Measurements from ENCODE around the gene ADAMTS16. TPM values are rescaled to one million over a fixed set of nuclear protein-coding genes. Genes with fewer than 3 reads are reported as not detected.

The ADAMTS16 gene
- total and polyA plus RNA-seq, 2 experiments from 2014 or later = 2.8 to 15.4 TPM

- no peak overlapping the region for H3K27ac Mint-ChIP-seq
- peaks cover 15% of the 10 kb centered on the region for H3K9me3 Mint-ChIP-seq
Measured at GRCh38 chr5:5139336-5139776, 774 bp upstream of the ADAMTS16 start.

More at GRCh38 chr5:5139336-5139776, 774 bp upstream of the ADAMTS16 start:
- Histone ChIP-seq H3K9me2 (ENCODE audit: insufficient read depth) (no peaks in the 10 kb centered on the region), H3K27me3 (ENCODE audit: insufficient read depth) (peaks cover 12% of the 10 kb centered on the region), H3F3A (replicated peaks; ENCODE audit: low read depth) (no peaks in the 10 kb centered on the region), H3K36me3 (ENCODE audit: insufficient read depth) (0 out of 2 replicates have a peak, but pooled peaks cover 5% of the 10 kb centered on the region), H3K4me1 (ENCODE audit: insufficient read depth) (peaks cover 9% of the 10 kb centered on the region; the same call in 1 of the 2 replicates), H2AFZ (no peak overlapping the region), H3K79me2 (replicated peaks; ENCODE audit: insufficient read depth) (peaks cover 28% of the 10 kb centered on the region), H3K4me2 (peak overlapping the region; percentile 84), H4K20me1 (replicated peaks; ENCODE audit: insufficient read depth) (no peaks in the 10 kb centered on the region), H3K4me3 (peak overlapping the region; percentile 67), H3K27ac (ENCODE audit: low read depth) (no peak overlapping the region)
- ATAC-seq = peak; percentile 9; the same call in 2 of the 3 replicates
- DNase-seq (ENCODE audit: low spot score) = no peak
- Mint-ChIP-seq H3K4me1 (peaks cover 29% of the 10 kb centered on the region), H3K36me3 (ENCODE audit: low read depth) (peaks cover 40% of the 10 kb centered on the region), H3K4me3 (peak overlapping the region; percentile 71), H3K27me3 (ENCODE audit: insufficient read depth, low read depth, poor library complexity) (peaks cover 12% of the 10 kb centered on the region)
- TF ChIP-seq JUNB (IDR thresholded peaks at IDR 0.05; ENCODE audit: unreplicated experiment) (no peak), STAT1 (IDR thresholded peaks at IDR 0.05; ENCODE audit: unreplicated experiment) (no peak), NANOG (IDR thresholded peaks at IDR 0.05; ENCODE audit: borderline replicate concordance) (no peak), CREB1 (CRISPR knock-in tag; IDR thresholded peaks at IDR 0.05; ENCODE audit: low read depth) (no peak), ZNF331 (CRISPR knock-in tag; IDR thresholded peaks at IDR 0.05; ENCODE audit: low read depth) (no peak), ZNF114 (CRISPR knock-in tag; IDR thresholded peaks at IDR 0.05) (no peak), EZH2 (IDR thresholded peaks at IDR 0.05; ENCODE audit: low read depth, unreplicated experiment) (no peak), REST (IDR thresholded peaks at IDR 0.05; ENCODE audit: unreplicated experiment) (no peak), POLR2AphosphoS5 (IDR thresholded peaks at IDR 0.05; ENCODE audit: low read depth) (no peak)
- TF ChIP-seq, protein P1, sequence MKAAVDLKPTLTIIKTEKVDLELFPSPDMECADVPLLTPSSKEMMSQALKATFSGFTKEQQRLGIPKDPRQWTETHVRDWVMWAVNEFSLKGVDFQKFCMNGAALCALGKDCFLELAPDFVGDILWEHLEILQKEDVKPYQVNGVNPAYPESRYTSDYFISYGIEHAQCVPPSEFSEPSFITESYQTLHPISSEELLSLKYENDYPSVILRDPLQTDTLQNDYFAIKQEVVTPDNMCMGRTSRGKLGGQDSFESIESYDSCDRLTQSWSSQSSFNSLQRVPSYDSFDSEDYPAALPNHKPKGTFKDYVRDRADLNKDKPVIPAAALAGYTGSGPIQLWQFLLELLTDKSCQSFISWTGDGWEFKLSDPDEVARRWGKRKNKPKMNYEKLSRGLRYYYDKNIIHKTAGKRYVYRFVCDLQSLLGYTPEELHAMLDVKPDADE (IDR thresholded peaks at IDR 0.05) = no peak
- TF ChIP-seq, protein P2, sequence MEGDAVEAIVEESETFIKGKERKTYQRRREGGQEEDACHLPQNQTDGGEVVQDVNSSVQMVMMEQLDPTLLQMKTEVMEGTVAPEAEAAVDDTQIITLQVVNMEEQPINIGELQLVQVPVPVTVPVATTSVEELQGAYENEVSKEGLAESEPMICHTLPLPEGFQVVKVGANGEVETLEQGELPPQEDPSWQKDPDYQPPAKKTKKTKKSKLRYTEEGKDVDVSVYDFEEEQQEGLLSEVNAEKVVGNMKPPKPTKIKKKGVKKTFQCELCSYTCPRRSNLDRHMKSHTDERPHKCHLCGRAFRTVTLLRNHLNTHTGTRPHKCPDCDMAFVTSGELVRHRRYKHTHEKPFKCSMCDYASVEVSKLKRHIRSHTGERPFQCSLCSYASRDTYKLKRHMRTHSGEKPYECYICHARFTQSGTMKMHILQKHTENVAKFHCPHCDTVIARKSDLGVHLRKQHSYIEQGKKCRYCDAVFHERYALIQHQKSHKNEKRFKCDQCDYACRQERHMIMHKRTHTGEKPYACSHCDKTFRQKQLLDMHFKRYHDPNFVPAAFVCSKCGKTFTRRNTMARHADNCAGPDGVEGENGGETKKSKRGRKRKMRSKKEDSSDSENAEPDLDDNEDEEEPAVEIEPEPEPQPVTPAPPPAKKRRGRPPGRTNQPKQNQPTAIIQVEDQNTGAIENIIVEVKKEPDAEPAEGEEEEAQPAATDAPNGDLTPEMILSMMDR (conservative IDR thresholded peaks at IDR 0.05; ENCODE audit: low read depth in 2 of 2) = no peak
- TF ChIP-seq, protein P3, sequence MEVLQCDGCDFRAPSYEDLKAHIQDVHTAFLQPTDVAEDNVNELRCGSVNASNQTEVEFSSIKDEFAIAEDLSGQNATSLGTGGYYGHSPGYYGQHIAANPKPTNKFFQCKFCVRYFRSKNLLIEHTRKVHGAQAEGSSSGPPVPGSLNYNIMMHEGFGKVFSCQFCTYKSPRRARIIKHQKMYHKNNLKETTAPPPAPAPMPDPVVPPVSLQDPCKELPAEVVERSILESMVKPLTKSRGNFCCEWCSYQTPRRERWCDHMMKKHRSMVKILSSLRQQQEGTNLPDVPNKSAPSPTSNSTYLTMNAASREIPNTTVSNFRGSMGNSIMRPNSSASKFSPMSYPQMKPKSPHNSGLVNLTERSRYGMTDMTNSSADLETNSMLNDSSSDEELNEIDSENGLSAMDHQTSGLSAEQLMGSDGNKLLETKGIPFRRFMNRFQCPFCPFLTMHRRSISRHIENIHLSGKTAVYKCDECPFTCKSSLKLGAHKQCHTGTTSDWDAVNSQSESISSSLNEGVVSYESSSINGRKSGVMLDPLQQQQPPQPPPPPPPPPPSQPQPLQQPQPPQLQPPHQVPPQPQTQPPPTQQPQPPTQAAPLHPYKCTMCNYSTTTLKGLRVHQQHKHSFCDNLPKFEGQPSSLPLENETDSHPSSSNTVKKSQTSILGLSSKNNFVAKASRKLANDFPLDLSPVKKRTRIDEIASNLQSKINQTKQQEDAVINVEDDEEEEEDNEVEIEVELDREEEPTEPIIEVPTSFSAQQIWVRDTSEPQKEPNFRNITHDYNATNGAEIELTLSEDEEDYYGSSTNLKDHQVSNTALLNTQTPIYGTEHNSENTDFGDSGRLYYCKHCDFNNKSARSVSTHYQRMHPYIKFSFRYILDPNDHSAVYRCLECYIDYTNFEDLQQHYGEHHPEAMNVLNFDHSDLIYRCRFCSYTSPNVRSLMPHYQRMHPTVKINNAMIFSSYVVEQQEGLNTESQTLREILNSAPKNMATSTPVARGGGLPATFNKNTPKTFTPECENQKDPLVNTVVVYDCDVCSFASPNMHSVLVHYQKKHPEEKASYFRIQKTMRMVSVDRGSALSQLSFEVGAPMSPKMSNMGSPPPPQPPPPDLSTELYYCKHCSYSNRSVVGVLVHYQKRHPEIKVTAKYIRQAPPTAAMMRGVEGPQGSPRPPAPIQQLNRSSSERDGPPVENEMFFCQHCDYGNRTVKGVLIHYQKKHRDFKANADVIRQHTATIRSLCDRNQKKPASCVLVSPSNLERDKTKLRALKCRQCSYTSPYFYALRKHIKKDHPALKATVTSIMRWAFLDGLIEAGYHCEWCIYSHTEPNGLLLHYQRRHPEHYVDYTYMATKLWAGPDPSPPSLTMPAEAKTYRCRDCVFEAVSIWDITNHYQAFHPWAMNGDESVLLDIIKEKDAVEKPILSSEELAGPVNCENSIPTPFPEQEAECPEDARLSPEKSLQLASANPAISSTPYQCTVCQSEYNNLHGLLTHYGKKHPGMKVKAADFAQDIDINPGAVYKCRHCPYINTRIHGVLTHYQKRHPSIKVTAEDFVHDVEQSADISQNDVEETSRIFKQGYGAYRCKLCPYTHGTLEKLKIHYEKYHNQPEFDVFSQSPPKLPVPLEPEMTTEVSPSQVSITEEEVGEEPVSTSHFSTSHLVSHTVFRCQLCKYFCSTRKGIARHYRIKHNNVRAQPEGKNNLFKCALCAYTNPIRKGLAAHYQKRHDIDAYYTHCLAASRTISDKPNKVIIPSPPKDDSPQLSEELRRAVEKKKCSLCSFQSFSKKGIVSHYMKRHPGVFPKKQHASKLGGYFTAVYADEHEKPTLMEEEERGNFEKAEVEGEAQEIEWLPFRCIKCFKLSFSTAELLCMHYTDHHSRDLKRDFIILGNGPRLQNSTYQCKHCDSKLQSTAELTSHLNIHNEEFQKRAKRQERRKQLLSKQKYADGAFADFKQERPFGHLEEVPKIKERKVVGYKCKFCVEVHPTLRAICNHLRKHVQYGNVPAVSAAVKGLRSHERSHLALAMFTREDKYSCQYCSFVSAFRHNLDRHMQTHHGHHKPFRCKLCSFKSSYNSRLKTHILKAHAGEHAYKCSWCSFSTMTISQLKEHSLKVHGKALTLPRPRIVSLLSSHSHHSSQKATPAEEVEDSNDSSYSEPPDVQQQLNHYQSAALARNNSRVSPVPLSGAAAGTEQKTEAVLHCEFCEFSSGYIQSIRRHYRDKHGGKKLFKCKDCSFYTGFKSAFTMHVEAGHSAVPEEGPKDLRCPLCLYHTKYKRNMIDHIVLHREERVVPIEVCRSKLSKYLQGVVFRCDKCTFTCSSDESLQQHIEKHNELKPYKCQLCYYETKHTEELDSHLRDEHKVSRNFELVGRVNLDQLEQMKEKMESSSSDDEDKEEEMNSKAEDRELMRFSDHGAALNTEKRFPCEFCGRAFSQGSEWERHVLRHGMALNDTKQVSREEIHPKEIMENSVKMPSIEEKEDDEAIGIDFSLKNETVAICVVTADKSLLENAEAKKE (CRISPR knock-in tag; IDR thresholded peaks at IDR 0.05) = no peak
